ENCODE results near the gene SLC25A38. TPM values are rescaled to one million over a fixed set of nuclear protein-coding genes. Genes with fewer than 3 reads are reported as not detected.
A peak's percentile ranks its signal among the peaks of the same experiment; 100 is the strongest.
"Not testable (repeated sequence)": the region's sequence is repeated elsewhere in the genome, so short reads cannot be mapped to it uniquely, and the experiment has no call there.

The SLC25A38 gene
- total RNA-seq, 1 donor from 2014 or later, result 21.9 TPM

- DNase-seq (ENCODE audit: low read depth) (no peak), FAIRE-seq (no peak)
- TF ChIP-seq CTCF (IDR thresholded peaks at IDR 0.05; ENCODE audit: insufficient read depth, low read length, severe bottlenecking), result no peak
- H3K36me3 ChIP-seq (ENCODE audit: control insufficient read depth, insufficient read depth, low read length), result no peaks in the 10 kb centered on the region
- no peak overlapping the region for H3K4me3 ChIP-seq (ENCODE audit: low read depth, low read length)
- H3K27me3 ChIP-seq (ENCODE audit: control insufficient read depth, insufficient read depth, low read length), result no peaks in the 10 kb centered on the region
Measured at GRCh38 chr3:39349080-39349479, 34.1 kb upstream of the SLC25A38 start.

GRCh38 chr3:39350714-39351113, 32.5 kb upstream of the SLC25A38 start:
- no peaks in the 10 kb centered on the region for H3K27me3 ChIP-seq (ENCODE audit: control insufficient read depth, insufficient read depth, low read length)
- H3K36me3 ChIP-seq (ENCODE audit: control insufficient read depth, insufficient read depth, low read length), result no peaks in the 10 kb centered on the region
- no peak for TF ChIP-seq CTCF (IDR thresholded peaks at IDR 0.05; ENCODE audit: insufficient read depth, low read length, severe bottlenecking)
- DNase-seq (ENCODE audit: low read depth), result no peak
- H3K4me3 ChIP-seq (ENCODE audit: low read depth, low read length), result no peak overlapping the region
- FAIRE-seq, result no peak

GRCh38 chr3:39351134-39351533, 32.0 kb upstream of the SLC25A38 start:
- not testable (repeated sequence) for H3K4me3 ChIP-seq (ENCODE audit: low read depth, low read length); DNase-seq (ENCODE audit: low read depth); FAIRE-seq; H3K27me3 ChIP-seq (ENCODE audit: control insufficient read depth, insufficient read depth, low read length); H3K36me3 ChIP-seq (ENCODE audit: control insufficient read depth, insufficient read depth, low read length)

- not testable (repeated sequence) for H3K36me3 ChIP-seq (ENCODE audit: control insufficient read depth, insufficient read depth, low read length); H3K4me3 ChIP-seq (ENCODE audit: low read depth, low read length); FAIRE-seq; DNase-seq (ENCODE audit: low read depth); H3K27me3 ChIP-seq (ENCODE audit: control insufficient read depth, insufficient read depth, low read length)
Measured at GRCh38 chr3:39353168-39353927, 29.8 kb upstream of the SLC25A38 start.

GRCh38 chr3:39358333-39358732, 24.8 kb upstream of the SLC25A38 start:
- no peak for TF ChIP-seq CTCF (IDR thresholded peaks at IDR 0.05; ENCODE audit: insufficient read depth, low read length, severe bottlenecking)
- Histone ChIP-seq H3K27me3 (ENCODE audit: control insufficient read depth, insufficient read depth, low read length) (no peaks in the 10 kb centered on the region), H3K4me3 (ENCODE audit: low read depth, low read length) (no peak overlapping the region), H3K36me3 (ENCODE audit: control insufficient read depth, insufficient read depth, low read length) (no peaks in the 10 kb centered on the region)
- DNase-seq (ENCODE audit: low read depth), result no peak
- no peak for FAIRE-seq

GRCh38 chr3:39361252-39361927, 21.8 kb upstream of the SLC25A38 start:
- TF ChIP-seq CTCF (IDR thresholded peaks at IDR 0.05; ENCODE audit: insufficient read depth, low read length, severe bottlenecking), result no peak
- Histone ChIP-seq H3K27me3 (ENCODE audit: control insufficient read depth, insufficient read depth, low read length) (no peaks in the 10 kb centered on the region), H3K36me3 (ENCODE audit: control insufficient read depth, insufficient read depth, low read length) (no peaks in the 10 kb centered on the region), H3K4me3 (ENCODE audit: low read depth, low read length) (no peak overlapping the region)
- DNase-seq (ENCODE audit: low read depth) (peak; percentile 43), FAIRE-seq (no peak)
